ENCODE measurements around the gene SH3BP1.
A peak's percentile ranks its signal among the peaks of the same experiment; 100 is the strongest.

SH3BP1 gene

GRCh38 chr22:37636186-37636948 lies 3.1 kb upstream of the SH3BP1 start:
- Histone ChIP-seq H3K9me3 (no peaks in the 10 kb centered on the region), H3K27me3 (no peaks in the 10 kb centered on the region), H3K4me1 (peaks cover 31% of the 10 kb centered on the region), H3K36me3 (no peaks in the 10 kb centered on the region; the same call in 1 of the 2 replicates), H3K4me3 (ENCODE audit: low read depth, low read length) (no peak overlapping the region)
- TF ChIP-seq, protein P1, sequence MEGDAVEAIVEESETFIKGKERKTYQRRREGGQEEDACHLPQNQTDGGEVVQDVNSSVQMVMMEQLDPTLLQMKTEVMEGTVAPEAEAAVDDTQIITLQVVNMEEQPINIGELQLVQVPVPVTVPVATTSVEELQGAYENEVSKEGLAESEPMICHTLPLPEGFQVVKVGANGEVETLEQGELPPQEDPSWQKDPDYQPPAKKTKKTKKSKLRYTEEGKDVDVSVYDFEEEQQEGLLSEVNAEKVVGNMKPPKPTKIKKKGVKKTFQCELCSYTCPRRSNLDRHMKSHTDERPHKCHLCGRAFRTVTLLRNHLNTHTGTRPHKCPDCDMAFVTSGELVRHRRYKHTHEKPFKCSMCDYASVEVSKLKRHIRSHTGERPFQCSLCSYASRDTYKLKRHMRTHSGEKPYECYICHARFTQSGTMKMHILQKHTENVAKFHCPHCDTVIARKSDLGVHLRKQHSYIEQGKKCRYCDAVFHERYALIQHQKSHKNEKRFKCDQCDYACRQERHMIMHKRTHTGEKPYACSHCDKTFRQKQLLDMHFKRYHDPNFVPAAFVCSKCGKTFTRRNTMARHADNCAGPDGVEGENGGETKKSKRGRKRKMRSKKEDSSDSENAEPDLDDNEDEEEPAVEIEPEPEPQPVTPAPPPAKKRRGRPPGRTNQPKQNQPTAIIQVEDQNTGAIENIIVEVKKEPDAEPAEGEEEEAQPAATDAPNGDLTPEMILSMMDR (IDR thresholded peaks at IDR 0.05; ENCODE audit: low read depth, low read length) = 0 out of 2 replicates have a peak, but pooled peaks have one; percentile 18
- DNase-seq = no peak

DNA sequence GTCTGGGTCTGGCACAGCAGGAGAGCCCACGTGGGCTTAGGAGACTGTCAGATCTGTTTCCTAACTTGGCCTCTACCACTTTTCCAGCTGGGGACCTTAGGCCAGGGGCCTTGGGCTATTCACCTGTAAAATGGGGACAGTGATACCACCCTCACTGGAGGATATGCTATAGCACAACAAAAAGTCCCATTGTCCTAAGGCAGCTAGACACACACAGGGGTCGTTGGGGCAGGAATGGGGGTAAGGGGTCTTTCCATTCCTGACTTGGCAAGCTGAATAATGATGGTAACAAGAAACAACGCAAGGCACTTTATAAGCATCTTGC lies 2.6 kb upstream of the SH3BP1 start:
- Histone ChIP-seq H3K27me3 (no peaks in the 10 kb centered on the region), H3K36me3 (no peaks in the 10 kb centered on the region; the same call in 1 of the 2 replicates), H3K4me3 (ENCODE audit: low read depth, low read length) (no peak overlapping the region), H3K4me1 (peaks cover 26% of the 10 kb centered on the region), H3K9me3 (no peaks in the 10 kb centered on the region)
- TF ChIP-seq, protein P1 (IDR thresholded peaks at IDR 0.05; ENCODE audit: low read depth, low read length) = no peak
- no peak for DNase-seq

DNA sequence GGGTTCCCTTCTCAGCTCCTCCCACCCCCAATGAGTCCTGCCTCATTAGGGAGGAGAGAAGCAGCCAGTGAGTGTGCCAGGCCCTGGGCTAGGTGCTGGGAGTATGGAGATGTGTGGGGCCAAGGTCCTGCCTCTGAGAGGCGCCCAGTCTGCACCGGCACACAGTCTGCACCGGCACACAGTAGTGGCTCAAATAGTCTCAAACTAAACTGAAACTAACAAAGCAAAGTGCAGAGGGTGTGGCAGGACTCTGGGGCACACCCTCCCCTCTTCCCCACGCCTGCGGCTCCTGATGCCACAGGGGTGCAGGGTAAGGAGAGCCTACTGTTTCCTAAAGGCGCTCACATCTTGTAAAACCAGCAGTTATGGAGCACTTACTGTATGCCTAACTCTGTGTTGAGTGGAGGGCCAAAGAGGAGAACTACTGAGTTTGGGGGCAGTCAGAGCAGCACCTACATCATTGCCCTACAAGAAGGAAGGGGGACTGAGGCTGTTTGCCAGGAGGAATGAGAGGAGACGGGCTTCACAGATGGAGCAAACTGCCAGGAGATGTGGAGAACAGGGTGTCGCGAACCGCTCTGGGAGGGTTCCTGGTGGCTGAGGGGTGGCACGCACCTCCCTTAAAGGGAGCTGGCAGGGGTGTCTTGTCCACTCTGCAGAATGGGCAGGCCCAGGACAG lies 939 bp upstream of the SH3BP1 start:
- Histone ChIP-seq H3K4me3 (ENCODE audit: low read depth, low read length) (no peak overlapping the region), H3K27me3 (no peaks in the 10 kb centered on the region)

DNA sequence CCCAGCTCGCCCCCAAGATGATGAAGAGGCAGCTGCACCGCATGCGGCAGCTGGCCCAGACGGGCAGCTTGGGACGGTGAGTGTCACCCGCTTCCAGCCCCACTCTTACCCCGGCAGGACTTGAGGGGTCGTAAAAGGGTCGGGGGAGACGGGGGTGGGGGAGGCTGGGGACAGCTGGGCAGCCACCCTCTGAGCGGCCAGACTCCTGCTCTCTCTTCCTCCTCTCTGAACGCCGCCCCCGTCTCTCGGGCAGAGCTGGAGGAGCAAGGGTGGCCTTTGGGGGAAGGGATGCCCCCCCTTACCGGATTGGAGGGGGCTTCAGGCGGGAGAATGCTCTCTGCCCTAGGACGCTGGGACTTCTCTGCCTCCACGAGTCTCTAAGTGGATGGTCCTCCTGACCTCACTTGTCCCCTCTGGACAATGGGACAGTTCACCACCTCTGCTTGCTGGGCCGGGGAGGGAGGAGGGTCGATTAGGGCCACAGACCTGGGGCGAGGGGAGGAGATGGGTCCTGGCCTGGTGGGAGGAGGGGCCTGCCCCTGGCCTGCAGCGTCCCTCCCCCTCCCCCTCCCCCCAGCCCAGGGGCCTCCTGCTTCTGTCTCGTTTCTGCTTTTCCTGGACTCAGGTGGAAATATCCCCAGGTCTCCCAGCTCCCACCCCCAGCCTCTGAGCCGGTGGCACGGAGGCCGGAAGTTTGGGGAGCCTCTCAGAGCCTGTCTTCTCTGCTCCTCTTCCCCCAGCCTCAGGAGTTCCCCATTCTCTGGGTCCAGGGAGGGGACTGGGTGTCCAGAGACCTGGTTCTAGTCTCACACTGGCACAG lies 512 bp downstream of the SH3BP1 start:
- H3K36me3 ChIP-seq = 0 out of 2 replicates have a peak, but pooled peaks cover 2% of the 10 kb centered on the region
- H3K9me3 ChIP-seq = no peaks in the 10 kb centered on the region
- no peak for DNase-seq
- TF ChIP-seq, protein P1 (IDR thresholded peaks at IDR 0.05; ENCODE audit: low read depth, low read length) = no peak
- H3K4me1 ChIP-seq = peaks cover 4% of the 10 kb centered on the region
- H3K27me3 ChIP-seq = no peaks in the 10 kb centered on the region
- H3K4me3 ChIP-seq (ENCODE audit: low read depth, low read length) = peak overlapping the region; percentile 62

More for the DNA sequence above, 939 bp upstream of the SH3BP1 start:
- Histone ChIP-seq H3K4me1 (peaks cover 13% of the 10 kb centered on the region), H3K9me3 (no peaks in the 10 kb centered on the region), H3K36me3 (no peaks in the 10 kb centered on the region)
- TF ChIP-seq, protein P1 (IDR thresholded peaks at IDR 0.05; ENCODE audit: low read depth, low read length) = no peak
- DNase-seq = no peak

DNA sequence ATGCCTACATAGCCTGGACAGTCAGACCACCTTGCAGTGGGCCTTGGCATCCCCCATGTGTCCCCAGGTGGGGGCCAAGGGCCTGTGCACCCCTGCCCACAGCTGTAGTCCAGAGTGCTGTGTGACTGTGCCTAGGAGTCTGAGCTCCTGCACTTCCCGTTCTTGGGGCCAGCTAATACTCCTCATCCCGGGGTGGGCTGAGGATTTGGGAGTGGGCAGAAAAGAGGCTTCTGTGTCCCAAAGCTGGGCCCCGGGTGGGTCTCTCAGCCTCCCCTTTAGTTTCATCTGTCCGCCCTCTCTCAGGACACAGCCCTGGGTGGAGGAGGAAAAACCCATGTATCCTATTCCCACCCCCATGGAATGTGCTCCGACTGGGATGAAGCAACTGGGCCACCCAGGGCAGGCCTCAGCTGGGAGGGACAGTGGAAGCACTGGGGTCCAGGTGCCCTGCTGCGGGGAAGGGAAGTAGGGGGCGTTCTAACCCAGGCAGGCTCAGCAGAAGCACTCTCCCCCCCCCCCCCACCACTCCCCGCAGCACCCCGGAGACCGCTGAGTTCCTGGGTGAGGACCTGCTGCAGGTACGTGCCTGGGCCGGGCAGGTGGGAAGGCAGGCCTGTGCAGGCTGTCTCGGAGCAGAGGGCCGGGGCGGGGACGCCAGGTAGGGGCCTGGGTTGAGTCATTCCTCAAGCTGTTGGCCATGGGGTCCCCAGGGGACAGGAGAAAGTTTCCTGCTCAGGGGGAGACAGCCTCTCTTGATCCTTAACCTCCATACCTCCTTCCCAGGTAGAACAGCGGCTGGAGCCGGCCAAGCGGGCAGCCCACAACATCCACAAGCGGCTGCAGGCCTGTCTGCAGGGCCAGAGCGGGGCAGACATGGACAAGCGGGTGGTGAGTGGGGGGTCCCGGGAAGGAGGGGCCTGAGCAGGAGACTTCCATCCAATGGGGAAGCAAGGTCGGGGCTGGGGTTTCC lies 1.4 kb downstream of the SH3BP1 start:
- H3K36me3 ChIP-seq = 0 out of 2 replicates have a peak, but pooled peaks cover 2% of the 10 kb centered on the region
- TF ChIP-seq, protein P1 (IDR thresholded peaks at IDR 0.05; ENCODE audit: low read depth, low read length) = no peak
- no peak overlapping the region for H3K4me3 ChIP-seq (ENCODE audit: low read depth, low read length)
- H3K4me1 ChIP-seq = no peaks in the 10 kb centered on the region; the same call in 1 of the 2 replicates
- no peaks in the 10 kb centered on the region for H3K27me3 ChIP-seq
- no peaks in the 10 kb centered on the region for H3K9me3 ChIP-seq
- no peak for DNase-seq

All from BE2C (cell line).